CD4-positive, CD25-positive, alpha-beta regulatory T cell (primary cell): Measurements from ENCODE around the gene FANCL. TPM values are rescaled to one million over a fixed set of nuclear protein-coding genes. Genes with fewer than 3 reads are reported as not detected.
"Not testable (repeated sequence)": the region's sequence is repeated elsewhere in the genome, so short reads cannot be mapped to it uniquely, and the experiment has no call there.

Experiments
- ATAC-seq, 2 donors: fragments of 150-1000 bp; cut with Tn5 transposase; one replicate each; pipeline ENCODE4 v1.10.0; 2021; ENCODE audit warnings: low read depth in 2 of 2, moderate number of reproducible peaks in 2 of 2, moderate library complexity in 1 of 2
- DNase-seq, 3 donors: peaks; one replicate each; pipeline versions ENCODE4 v3.0.0 to v3.0.0-alpha.2; 2012 to 2022; ENCODE audit warnings: mixed read lengths in 1 of 3
- H3K27ac ChIP-seq: one replicate; pipeline ENCODE4 v1.7.0; 2013; ENCODE audit warnings: mild to moderate bottlenecking, low read length; ENCODE audit not compliant: insufficient read depth, poor library complexity, severe bottlenecking
- H3K27me3 ChIP-seq: one replicate; pipeline ENCODE4 v1.7.0; 2013; ENCODE audit warnings: low read length; ENCODE audit not compliant: control insufficient read depth, insufficient read depth
- H3K36me3 ChIP-seq: one replicate; pipeline ENCODE4 v1.7.0; 2013; ENCODE audit warnings: mild to moderate bottlenecking, low read length, moderate library complexity; ENCODE audit not compliant: control insufficient read depth, insufficient read depth
- H3K4me1 ChIP-seq: 2 replicates; pipeline ENCODE4 v1.7.0; 2013; ENCODE audit warnings: mild to moderate bottlenecking, low read length; ENCODE audit not compliant: insufficient read depth, control insufficient read depth, poor library complexity, severe bottlenecking
- H3K4me3 ChIP-seq: one replicate; pipeline ENCODE4 v1.7.0; 2013; ENCODE audit warnings: low read depth, mild to moderate bottlenecking, low read length, moderate library complexity
- H3K9me3 ChIP-seq, 2 experiments: 1 replicate in 1 of 2; 2 replicates in 1 of 2; pipeline ENCODE4 v1.7.0; 2013; ENCODE audit warnings: low read length in 2 of 2, mild to moderate bottlenecking in 1 of 2, moderate library complexity in 1 of 2; ENCODE audit not compliant: control insufficient read depth in 2 of 2
- H3K27ac Mint-ChIP-seq, 3 donors: one replicate each; pipeline ENCODE4 v1.8.0; 2020 to 2022; ENCODE audit warnings: mild to moderate bottlenecking in 3 of 3, mixed read lengths in 3 of 3, moderate library complexity in 2 of 3
- H3K27me3 Mint-ChIP-seq: one replicate; pipeline ENCODE4 v1.8.0; 2022; ENCODE audit warnings: mild to moderate bottlenecking, mixed read lengths
- H3K36me3 Mint-ChIP-seq: one replicate; pipeline ENCODE4 v1.8.0; 2020; ENCODE audit warnings: mixed read lengths
- H3K4me1 Mint-ChIP-seq, 4 donors: one replicate each; pipeline ENCODE4 v1.8.0; 2020 to 2022; ENCODE audit warnings: mixed read lengths in 4 of 4, mild to moderate bottlenecking in 1 of 4
- H3K4me3 Mint-ChIP-seq, 4 donors: one replicate each; pipeline ENCODE4 v1.8.0; 2020 to 2022; ENCODE audit warnings: mild to moderate bottlenecking in 4 of 4, mixed read lengths in 4 of 4, moderate library complexity in 3 of 4
- H3K9me3 Mint-ChIP-seq, 7 donors: one replicate each; pipeline ENCODE4 v1.8.0; 2020 to 2022; ENCODE audit warnings: mixed read lengths in 7 of 7, mild to moderate bottlenecking in 3 of 7, moderate library complexity in 2 of 7
- polyA plus RNA-seq, 4 donors: library from polyadenylated mRNA; unstranded; fragments of 300-500 nt; fragmentation: Illumina TruSeq; gene quantifications; one replicate each; pipeline ENCODE4 v1.2.3, GENCODE V29; 2021
- total RNA-seq: library from RNA; stranded (reverse); gene quantifications from one replicate; pipeline ENCODE4 v1.2.3, GENCODE V29; 2022

FANCL gene
- total and polyA plus RNA-seq, 5 donors from 2014 or later: 3.9 to 12.5 (median 5.6) TPM

DNA sequence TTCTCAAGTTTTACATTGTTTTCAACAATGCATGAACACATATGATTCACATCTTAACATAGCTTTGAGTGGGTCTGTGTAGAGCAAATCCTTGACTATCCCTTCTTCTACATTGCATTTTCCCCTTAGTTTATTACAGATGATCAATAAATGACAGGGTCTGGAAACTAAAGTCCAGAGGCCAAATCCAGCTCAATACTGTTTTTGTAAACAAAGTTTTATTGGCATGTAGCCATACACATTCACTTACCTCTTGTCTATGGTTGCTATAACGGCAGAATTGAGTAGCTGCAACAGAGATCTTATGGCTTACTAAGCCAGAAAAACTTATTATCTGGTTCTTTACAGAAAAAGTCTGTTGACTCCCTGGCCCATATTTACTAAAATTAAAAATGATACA is 12.8 kb downstream of the FANCL start:
- no peak overlapping the region for H3K27ac ChIP-seq
- H3K9me3 ChIP-seq: no peaks in the 10 kb centered on the region
- no peaks in the 10 kb centered on the region for H3K36me3 ChIP-seq
- no peak for DNase-seq
- Mint-ChIP-seq H3K27me3 (no peaks in the 10 kb centered on the region), H3K36me3 (peaks cover 25% of the 10 kb centered on the region), H3K27ac (no peak overlapping the region), H3K4me3 (no peak overlapping the region), H3K4me1 (peaks cover 4 to 20% (median 16%) of the 10 kb centered on the region in 4 donors), H3K9me3 (peaks cover 0 to 2% (median 0%) of the 10 kb centered on the region in 7 donors)
- no peaks in the 10 kb centered on the region for H3K27me3 ChIP-seq
- no peak for ATAC-seq
- H3K4me1 ChIP-seq: no peaks in the 10 kb centered on the region
- H3K4me3 ChIP-seq: no peak overlapping the region

DNA sequence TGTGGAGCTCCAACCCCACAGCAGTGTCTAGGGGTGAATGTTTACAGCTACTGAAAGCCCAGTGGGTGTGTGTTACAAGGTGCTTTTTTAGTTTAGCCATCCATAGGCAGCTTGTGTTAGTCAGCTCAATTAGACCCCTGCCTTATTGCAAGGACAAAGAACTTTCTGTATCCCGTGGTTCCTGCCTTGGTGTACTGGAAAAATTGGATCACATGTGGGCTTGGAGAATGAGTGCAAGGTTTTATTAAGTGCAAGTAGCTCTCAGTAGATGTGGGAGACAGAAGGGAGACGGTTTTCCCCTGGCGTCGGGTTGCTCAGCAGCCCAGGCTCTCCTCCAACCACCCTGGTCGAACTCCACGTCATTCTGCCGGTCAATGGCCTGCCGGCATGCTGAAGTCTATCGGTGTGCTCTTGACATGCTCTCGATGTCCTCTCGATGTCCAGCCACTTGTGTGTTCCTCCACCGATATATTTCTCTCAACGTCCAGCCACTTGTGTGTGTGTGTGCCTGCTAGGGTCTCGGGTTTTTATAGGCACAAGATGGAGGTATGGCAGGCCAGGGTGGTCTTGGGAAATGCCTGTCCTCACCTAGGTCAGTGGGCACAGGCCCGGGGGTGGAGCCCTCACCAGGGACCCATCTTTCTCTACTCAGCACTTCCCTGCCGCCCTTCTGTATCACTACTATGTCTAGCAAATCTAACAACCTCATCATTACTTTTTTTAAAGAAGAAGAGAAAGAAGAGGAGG is 13.8 kb downstream of the FANCL start:
- no peak for ATAC-seq

DNA sequence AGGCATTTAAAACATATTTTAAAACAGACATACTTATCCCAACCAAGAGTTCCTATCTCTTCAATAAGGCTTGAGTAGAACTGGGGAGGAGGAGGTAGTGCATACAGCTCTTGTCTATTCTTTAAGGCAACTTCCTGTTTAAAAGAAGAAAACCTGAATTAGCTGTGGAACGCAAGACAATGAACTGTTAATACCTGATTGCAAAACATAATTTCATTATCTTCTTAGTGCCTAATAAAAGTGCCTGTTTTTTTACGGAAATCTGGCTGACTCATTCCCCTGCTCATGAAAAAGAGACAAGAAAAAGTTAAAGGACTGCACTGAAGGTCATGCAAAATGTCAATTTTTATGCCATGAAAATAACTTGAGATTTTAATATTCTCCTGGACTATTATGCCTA is 19.2 kb downstream of the FANCL start:
- no peaks in the 10 kb centered on the region for H3K36me3 ChIP-seq
- Mint-ChIP-seq H3K4me3 (no peak overlapping the region), H3K36me3 (peaks cover 21% of the 10 kb centered on the region), H3K27ac (no peak overlapping the region), H3K4me1 (peaks cover 1 to 12% (median 4%) of the 10 kb centered on the region in 4 donors), H3K27me3 (no peaks in the 10 kb centered on the region), H3K9me3 (peaks cover 0 to 1% (median 0%) of the 10 kb centered on the region in 7 donors)
- ATAC-seq (no peak), DNase-seq (no peak)
- H3K4me1 ChIP-seq: no peaks in the 10 kb centered on the region
- no peak overlapping the region for H3K4me3 ChIP-seq
- H3K27ac ChIP-seq: no peak overlapping the region
- H3K9me3 ChIP-seq: no peaks in the 10 kb centered on the region
- H3K27me3 ChIP-seq: no peaks in the 10 kb centered on the region

More for the DNA sequence above, 13.8 kb downstream of the FANCL start:
- H3K36me3 ChIP-seq: no peaks in the 10 kb centered on the region
- H3K9me3 ChIP-seq: no peaks in the 10 kb centered on the region
- H3K4me3 ChIP-seq: no peak overlapping the region
- H3K36me3 Mint-ChIP-seq: peaks cover 25% of the 10 kb centered on the region
- peak overlapping the region in 1 of 3 donors; percentile 43 for H3K27ac Mint-ChIP-seq
- peaks cover 0 to 2% (median 0%) of the 10 kb centered on the region in 7 donors for H3K9me3 Mint-ChIP-seq
- H3K4me3 Mint-ChIP-seq: no peak overlapping the region
- H3K27ac ChIP-seq: no peak overlapping the region
- DNase-seq: no peak
- no peaks in the 10 kb centered on the region for H3K27me3 ChIP-seq
- peaks cover 1 to 18% (median 14%) of the 10 kb centered on the region in 4 donors for H3K4me1 Mint-ChIP-seq
- no peaks in the 10 kb centered on the region for H3K27me3 Mint-ChIP-seq
- H3K4me1 ChIP-seq: no peaks in the 10 kb centered on the region

DNA sequence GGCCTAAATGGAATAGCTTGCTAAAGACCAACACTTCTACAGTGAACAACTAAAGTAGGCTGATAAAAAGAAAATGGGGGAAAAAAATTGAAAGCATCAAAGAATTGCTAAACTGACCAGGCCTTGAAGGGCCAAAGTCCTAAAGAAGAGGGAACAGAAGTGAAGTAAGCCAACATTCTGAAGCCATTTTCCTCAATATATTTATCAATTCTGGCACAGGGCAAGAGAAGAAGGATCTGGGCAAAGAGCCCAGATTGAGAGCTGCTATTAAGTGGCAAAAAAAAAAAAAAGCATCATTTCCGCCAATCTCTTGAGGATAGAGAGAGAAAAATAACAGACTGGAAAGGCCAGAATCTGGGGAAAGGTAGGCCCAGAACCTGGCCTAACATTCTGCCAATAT is 25.7 kb downstream of the FANCL start:
- no peak for DNase-seq
- Mint-ChIP-seq H3K9me3 (peaks cover 0 to 18% (median 5%) of the 10 kb centered on the region in 7 donors), H3K36me3 (peaks cover 48% of the 10 kb centered on the region), H3K27ac (no peak overlapping the region), H3K4me1 (peaks cover 0 to 15% (median 0%) of the 10 kb centered on the region in 4 donors), H3K4me3 (no peak overlapping the region), H3K27me3 (no peaks in the 10 kb centered on the region)
- Histone ChIP-seq H3K27me3 (no peaks in the 10 kb centered on the region), H3K27ac (no peak overlapping the region), H3K36me3 (peaks cover 3% of the 10 kb centered on the region), H3K4me3 (no peak overlapping the region), H3K9me3 (peaks cover 0 to 10% of the 10 kb centered on the region in 2 experiments), H3K4me1 (no peaks in the 10 kb centered on the region)
- no peak for ATAC-seq

DNA sequence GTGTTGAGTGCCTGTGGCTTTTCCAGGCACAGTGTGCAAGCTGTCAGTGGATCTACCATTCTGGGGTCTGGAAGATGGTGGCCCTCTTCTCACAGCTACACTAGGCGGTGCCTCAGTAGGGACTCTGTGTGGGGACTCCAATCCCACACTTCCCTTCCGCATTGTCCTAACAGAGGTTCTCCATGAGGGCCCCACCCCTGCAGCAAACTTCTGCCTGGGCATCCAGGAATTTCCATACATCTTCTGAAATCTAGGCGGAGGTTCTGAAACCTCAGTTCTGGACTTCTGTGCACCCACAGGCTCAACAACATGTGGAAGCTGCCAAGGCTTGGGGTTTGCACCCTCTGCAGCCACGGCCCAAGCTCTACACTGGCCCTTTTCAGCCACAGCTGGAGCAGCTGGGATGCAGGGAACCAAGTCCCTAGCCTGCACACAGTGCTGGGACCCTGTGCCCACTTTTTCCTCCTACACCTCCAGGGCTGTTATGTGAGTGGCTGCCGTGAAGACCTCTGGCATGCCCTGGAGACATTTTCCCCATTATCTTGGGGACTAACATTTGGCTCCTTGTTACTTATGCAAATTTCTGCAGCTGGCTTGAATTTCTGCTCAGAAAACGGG is 30.1 kb downstream of the FANCL start:
- DNase-seq, ATAC-seq, H3K4me1 Mint-ChIP-seq, H3K27ac ChIP-seq, H3K4me3 Mint-ChIP-seq, H3K4me3 ChIP-seq, H3K27ac Mint-ChIP-seq, H3K27me3 Mint-ChIP-seq, H3K36me3 ChIP-seq, H3K27me3 ChIP-seq, H3K4me1 ChIP-seq: not testable (repeated sequence)
- peaks cover 0 to 10% of the 10 kb centered on the region in 2 experiments for H3K9me3 ChIP-seq
- Mint-ChIP-seq H3K9me3 (peaks cover 2 to 25% (median 8%) of the 10 kb centered on the region in 7 donors), H3K36me3 (peaks cover 31% of the 10 kb centered on the region)

DNA sequence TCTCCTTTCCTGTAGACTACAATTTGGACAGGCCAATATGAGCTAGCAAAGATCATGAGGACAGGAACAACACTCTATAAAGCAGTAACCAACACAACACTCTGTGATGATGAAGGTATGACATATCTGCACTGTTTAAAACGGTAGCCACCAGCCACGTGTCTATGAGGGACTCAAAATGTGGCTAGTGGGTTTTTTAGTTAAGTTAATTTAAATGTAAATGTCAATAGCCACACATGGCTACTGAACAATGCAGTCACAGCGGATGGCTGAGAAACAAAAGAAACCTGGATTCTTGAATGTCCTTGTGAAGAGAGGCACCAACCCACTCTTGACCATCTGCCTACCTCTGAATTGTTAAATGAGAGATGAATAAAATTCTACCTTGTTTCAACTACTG is 33.9 kb downstream of the FANCL start:
- Mint-ChIP-seq H3K36me3 (peaks cover 19% of the 10 kb centered on the region), H3K4me1 (no peaks in the 10 kb centered on the region)

DNA sequence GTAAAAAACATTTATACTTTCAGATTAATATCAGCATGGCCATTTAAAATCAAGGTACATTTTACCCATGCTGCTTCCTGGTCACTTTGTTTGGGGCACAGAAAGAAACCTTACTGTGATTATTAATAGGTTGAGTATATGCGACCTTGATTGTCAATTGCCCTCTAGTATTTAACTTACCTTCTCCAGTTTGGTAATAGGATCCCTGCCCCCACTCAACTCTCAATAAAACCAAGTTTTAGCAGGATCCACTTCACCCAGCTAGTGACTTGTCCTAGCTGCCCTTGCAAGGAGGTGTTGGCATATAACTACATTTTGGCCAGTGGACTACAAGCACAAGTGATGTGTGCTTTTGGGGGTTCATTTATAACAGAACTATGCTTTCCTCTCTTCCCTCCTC is 34.3 kb downstream of the FANCL start:
- no peak overlapping the region for H3K4me3 Mint-ChIP-seq
- H3K4me1 Mint-ChIP-seq: no peaks in the 10 kb centered on the region
- peaks cover 0 to 10% of the 10 kb centered on the region in 2 experiments for H3K9me3 ChIP-seq
- no peak overlapping the region for H3K4me3 ChIP-seq
- no peak for ATAC-seq
- no peaks in the 10 kb centered on the region for H3K27me3 Mint-ChIP-seq
- no peaks in the 10 kb centered on the region for H3K4me1 ChIP-seq
- H3K27me3 ChIP-seq: no peaks in the 10 kb centered on the region
- DNase-seq: no peak
- peaks cover 15% of the 10 kb centered on the region for H3K36me3 Mint-ChIP-seq
- no peak overlapping the region for H3K27ac ChIP-seq
- H3K27ac Mint-ChIP-seq: no peak overlapping the region
- H3K9me3 Mint-ChIP-seq: peaks cover 0 to 17% (median 2%) of the 10 kb centered on the region in 7 donors
- H3K36me3 ChIP-seq: no peaks in the 10 kb centered on the region

More for the DNA sequence above, 33.9 kb downstream of the FANCL start:
- Histone ChIP-seq H3K36me3 (no peaks in the 10 kb centered on the region), H3K4me1 (no peaks in the 10 kb centered on the region), H3K27me3 (no peaks in the 10 kb centered on the region), H3K4me3 (no peak overlapping the region), H3K9me3 (peaks cover 0 to 10% of the 10 kb centered on the region in 2 experiments), H3K27ac (no peak overlapping the region)
- ATAC-seq (no peak), DNase-seq (no peak)
- Mint-ChIP-seq H3K4me3 (no peak overlapping the region), H3K27me3 (no peaks in the 10 kb centered on the region), H3K9me3 (peaks cover 0 to 21% (median 4%) of the 10 kb centered on the region in 7 donors), H3K27ac (no peak overlapping the region)
